Breast epithelium (tissue), 4 donors: Measurements from ENCODE around the gene SLC16A13. TPM values are rescaled to one million over a fixed set of nuclear protein-coding genes. Genes with fewer than 3 reads are reported as not detected.
"Not testable (repeated sequence)": the region's sequence is repeated elsewhere in the genome, so short reads cannot be mapped to it uniquely, and the experiment has no call there.

Source experiments
- DNase-seq, 2 donors: peaks; one replicate each; pipeline ENCODE4 v3.0.0-alpha.2; 2019; ENCODE audit warnings: low spot score in 2 of 2
- H3K27ac ChIP-seq, 2 donors: fragments of 200-600 bp; sonication (generic) in 1 of 2; one replicate each; pipeline ENCODE4 v1.5.1; 2016 to 2019; ENCODE audit warnings: mild to moderate bottlenecking in 1 of 2
- H3K27me3 ChIP-seq, 2 donors: fragments of 200-600 bp; sonication (generic) in 1 of 2; one replicate each; pipeline versions ENCODE4 v1.5.1 to v1.6.0; 2017 to 2019; ENCODE audit warnings: control low read depth in 1 of 2, mild to moderate bottlenecking in 1 of 2
- H3K36me3 ChIP-seq: fragments of 200-600 bp; one replicate; pipeline ENCODE4 v1.5.1; 2019
- H3K4me1 ChIP-seq, 2 donors: fragments of 200-600 bp; sonication (generic); one replicate each; pipeline ENCODE4 v1.5.1; 2016 to 2019; ENCODE audit warnings: control low read depth in 1 of 2
- H3K4me3 ChIP-seq, 3 donors: fragments of 200-600 bp; sonication (generic); 1 replicate in 2 of 3; 2 replicates in 1 of 3; pipeline ENCODE4 v1.5.1; 2016 to 2019; ENCODE audit warnings: mild to moderate bottlenecking in 3 of 3, moderate library complexity in 2 of 3
- H3K9me3 ChIP-seq, 2 donors: fragments of 200-600 bp; sonication (generic) in 1 of 2; one replicate each; pipeline ENCODE4 v1.5.1; 2016 to 2019; ENCODE audit warnings: control low read depth in 1 of 2
- POLR2AphosphoS5 ChIP-seq, 3 donors: sonication (generic); formaldehyde crosslinking; IDR thresholded peaks; one replicate each; pipeline ENCODE4 v1.6.1; 2017; ENCODE audit warnings: antibody characterized with exemption in 3 of 3
- intact Hi-C: fragments of 100-400 bp; cut with DNase I; formaldehyde crosslinking; loops from one replicate; pipeline ENCODE4 v1.15.1; 2023; ENCODE audit warnings: low total_unique reads
- total RNA-seq, 3 donors: library from RNA; depleted of rRNA; stranded (reverse); fragments of >200 nt; gene quantifications; one replicate each; pipeline ENCODE4 v1.1.0, GENCODE V29; 2016
- TF ChIP-seq, protein P1 (sequence below), 3 donors: fragments of 450-650 bp; IDR thresholded peaks; one replicate each; pipeline ENCODE4 v1.5.1; 2016 to 2017; ENCODE audit warnings: antibody characterized with exemption in 3 of 3, mild to moderate bottlenecking in 3 of 3, moderate library complexity in 3 of 3

The SLC16A13 gene
- total RNA-seq, 3 donors from 2014 or later, result 0.32 to 3.5 (median 2.6) TPM

DNA sequence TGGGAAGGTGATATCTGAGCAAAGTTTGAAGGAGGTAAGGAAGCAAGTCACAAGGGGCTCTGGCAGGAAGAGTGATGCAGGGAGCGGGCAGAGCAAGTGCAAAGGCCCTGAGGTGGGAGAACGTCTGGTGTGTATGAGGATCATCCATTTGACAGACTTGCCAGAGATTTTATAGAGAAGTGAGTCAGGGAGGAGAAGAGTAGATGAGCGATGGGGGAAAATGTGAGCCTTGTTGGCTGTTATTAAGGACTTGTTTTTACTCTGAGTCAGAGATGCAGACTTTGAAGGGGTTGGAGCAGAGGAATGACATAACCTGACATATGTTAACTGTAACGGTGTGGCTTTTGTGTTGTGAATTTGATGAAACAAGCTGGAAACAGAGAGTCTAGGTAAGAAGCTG, 47.8 kb downstream of the SLC16A13 start:
- TF ChIP-seq, protein P1, sequence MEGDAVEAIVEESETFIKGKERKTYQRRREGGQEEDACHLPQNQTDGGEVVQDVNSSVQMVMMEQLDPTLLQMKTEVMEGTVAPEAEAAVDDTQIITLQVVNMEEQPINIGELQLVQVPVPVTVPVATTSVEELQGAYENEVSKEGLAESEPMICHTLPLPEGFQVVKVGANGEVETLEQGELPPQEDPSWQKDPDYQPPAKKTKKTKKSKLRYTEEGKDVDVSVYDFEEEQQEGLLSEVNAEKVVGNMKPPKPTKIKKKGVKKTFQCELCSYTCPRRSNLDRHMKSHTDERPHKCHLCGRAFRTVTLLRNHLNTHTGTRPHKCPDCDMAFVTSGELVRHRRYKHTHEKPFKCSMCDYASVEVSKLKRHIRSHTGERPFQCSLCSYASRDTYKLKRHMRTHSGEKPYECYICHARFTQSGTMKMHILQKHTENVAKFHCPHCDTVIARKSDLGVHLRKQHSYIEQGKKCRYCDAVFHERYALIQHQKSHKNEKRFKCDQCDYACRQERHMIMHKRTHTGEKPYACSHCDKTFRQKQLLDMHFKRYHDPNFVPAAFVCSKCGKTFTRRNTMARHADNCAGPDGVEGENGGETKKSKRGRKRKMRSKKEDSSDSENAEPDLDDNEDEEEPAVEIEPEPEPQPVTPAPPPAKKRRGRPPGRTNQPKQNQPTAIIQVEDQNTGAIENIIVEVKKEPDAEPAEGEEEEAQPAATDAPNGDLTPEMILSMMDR (IDR thresholded peaks at IDR 0.05), result no peak
- TF ChIP-seq POLR2AphosphoS5 (IDR thresholded peaks at IDR 0.05), result no peak
- Histone ChIP-seq H3K36me3 (no peaks in the 10 kb centered on the region), H3K4me1 (no peaks in the 10 kb centered on the region), H3K9me3 (no peaks in the 10 kb centered on the region), H3K27me3 (no peaks in the 10 kb centered on the region), H3K27ac (no peak overlapping the region), H3K4me3 (no peak overlapping the region)
- intact Hi-C loops, result no loop called here
- no peak for DNase-seq

DNA sequence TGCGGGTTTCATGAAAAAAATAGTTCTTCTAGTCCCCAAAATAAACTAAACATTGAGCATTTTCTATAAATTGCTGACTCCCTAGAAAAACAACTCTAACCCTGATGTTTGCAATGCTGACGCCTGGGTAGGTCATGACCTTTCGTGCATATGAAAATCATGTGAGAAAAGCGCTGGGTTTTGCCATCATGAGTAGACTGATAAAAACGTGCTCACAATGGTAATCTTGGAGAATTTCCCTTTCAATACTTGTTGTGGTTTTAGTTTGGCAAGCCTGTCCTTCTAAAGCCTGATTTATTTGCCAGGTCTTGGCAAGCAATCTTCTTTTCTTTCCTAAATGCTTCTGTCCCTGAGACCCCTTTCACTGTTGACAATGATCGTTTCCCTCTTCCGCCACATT, 48.3 kb downstream of the SLC16A13 start:
- no peak for DNase-seq
- TF ChIP-seq POLR2AphosphoS5 (IDR thresholded peaks at IDR 0.05), result no peak
- TF ChIP-seq, protein P1 (IDR thresholded peaks at IDR 0.05), result no peak
- H3K27ac ChIP-seq, result no peak overlapping the region
- H3K27me3 ChIP-seq, result no peaks in the 10 kb centered on the region
- H3K9me3 ChIP-seq, result no peaks in the 10 kb centered on the region
- intact Hi-C loops, result no loop called here
- no peak overlapping the region for H3K4me3 ChIP-seq
- H3K36me3 ChIP-seq, result no peaks in the 10 kb centered on the region
- no peaks in the 10 kb centered on the region for H3K4me1 ChIP-seq

DNA sequence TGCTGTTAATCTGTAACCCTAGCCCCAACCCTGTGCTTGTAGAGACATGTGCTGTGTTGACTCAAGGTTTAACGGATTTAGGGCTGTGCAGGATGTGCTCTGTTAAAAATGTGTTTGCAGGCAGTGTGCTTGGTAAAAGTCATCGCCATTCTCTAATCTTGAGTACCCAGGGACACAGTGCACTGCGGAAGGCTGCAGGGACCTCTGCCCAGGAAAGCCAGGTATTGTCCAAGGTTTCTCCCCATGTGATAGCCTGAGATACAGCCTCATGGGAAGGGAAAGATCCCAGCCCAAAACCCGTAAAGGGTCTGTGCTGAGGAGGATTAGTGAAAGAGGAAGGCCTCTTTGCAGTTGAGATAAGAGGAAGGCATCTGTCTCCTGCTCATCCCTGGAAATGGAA, 52.6 kb downstream of the SLC16A13 start:
- H3K4me1 ChIP-seq, H3K36me3 ChIP-seq, intact Hi-C loops, H3K4me3 ChIP-seq, H3K27me3 ChIP-seq, H3K9me3 ChIP-seq, H3K27ac ChIP-seq, DNase-seq: not testable (repeated sequence)

DNA sequence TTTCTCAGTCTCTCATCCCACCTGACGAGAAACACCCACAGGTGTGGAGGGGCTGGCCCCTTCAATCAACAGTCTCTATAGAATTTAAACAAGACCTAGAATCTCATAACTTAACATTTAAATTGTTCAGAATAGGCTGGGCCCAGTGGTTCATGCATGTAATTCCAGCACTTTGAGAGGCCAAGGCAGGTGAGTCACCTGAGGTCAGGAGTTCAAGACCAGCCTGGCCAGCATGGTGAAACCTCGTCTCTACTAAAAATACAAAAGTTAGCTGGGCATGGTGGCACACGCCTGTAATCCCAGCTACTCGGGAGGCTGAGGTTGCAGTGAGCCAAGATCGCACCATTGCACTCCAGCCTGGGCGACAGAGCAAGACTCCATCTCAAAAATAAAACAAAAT, 53.8 kb downstream of the SLC16A13 start:
- intact Hi-C loops, H3K36me3 ChIP-seq, H3K27me3 ChIP-seq, H3K9me3 ChIP-seq, H3K27ac ChIP-seq, H3K4me3 ChIP-seq, H3K4me1 ChIP-seq, DNase-seq: not testable (repeated sequence)

Other genes starting within 250 kb of the SLC16A13 start
- not detected for gene TEKT1, start 204.3 kb upstream of the SLC16A13 start, total RNA-seq
- not detected for gene ALOX12, start 40.0 kb upstream of the SLC16A13 start, total RNA-seq
- 100 to 1,000 TPM in 1 of 3 donors, 10 to 100 TPM in 2; 18.7 to 154 (median 93.4) TPM for gene RNASEK, start 23.4 kb upstream of the SLC16A13 start, total RNA-seq
- 1 to 10 TPM; 1.4 to 5.9 (median 4.1) TPM for gene BCL6B, start 13.0 kb upstream of the SLC16A13 start, total RNA-seq
- gene SLC16A11, start 8.1 kb downstream of the SLC16A13 start, total RNA-seq, result 1 to 10 TPM in 2 of 3 donors, not detected in 1; 1.5 to 3.6 TPM
- 10 to 100 TPM in 1 of 3 donors, 1 to 10 TPM in 2; 2.8 to 15.8 (median 2.9) TPM for gene CLEC10A, start 44.2 kb downstream of the SLC16A13 start, total RNA-seq
- under 1 TPM; 0.33 to 0.96 (median 0.88) TPM for gene ASGR2, start 78.8 kb downstream of the SLC16A13 start, total RNA-seq
- gene ASGR1, start 143.4 kb downstream of the SLC16A13 start, total RNA-seq, result 1 to 10 TPM; 1.0 to 1.4 (median 1.3) TPM
- 10 to 100 TPM in 2 of 3 donors, 1 to 10 TPM in 1; 7.2 to 18.4 (median 11.1) TPM for gene DLG4, start 183.8 kb downstream of the SLC16A13 start, total RNA-seq
- 1,000 to 10,000 TPM in 1 of 3 donors, 100 to 1,000 TPM in 2; 421 to 1,002 (median 829) TPM for gene ACADVL, start 183.9 kb downstream of the SLC16A13 start, total RNA-seq
- gene DVL2, start 198.5 kb downstream of the SLC16A13 start, total RNA-seq, result 10 to 100 TPM; 32.0 to 58.2 (median 47.9) TPM
- gene PHF23, start 203.4 kb downstream of the SLC16A13 start, total RNA-seq, result 10 to 100 TPM; 22.1 to 40.4 (median 37.7) TPM
- 100 to 1,000 TPM; 620 to 765 (median 631) TPM for gene GABARAP, start 206.4 kb downstream of the SLC16A13 start, total RNA-seq
- 10 to 100 TPM; 35.7 to 67.5 (median 60.5) TPM for gene CTDNEP1, start 215.7 kb downstream of the SLC16A13 start, total RNA-seq
- gene ELP5, start 216.2 kb downstream of the SLC16A13 start, total RNA-seq, result 10 to 100 TPM; 26.9 to 36.7 (median 30.6) TPM
- 10 to 100 TPM in 2 of 3 donors, 1 to 10 TPM in 1; 5.4 to 95.9 (median 60.0) TPM for gene CLDN7, start 226.5 kb downstream of the SLC16A13 start, total RNA-seq
- gene SLC2A4, start 245.7 kb downstream of the SLC16A13 start, total RNA-seq, result 10 to 100 TPM in 1 of 3 donors, 1 to 10 TPM in 2; 2.6 to 32.5 (median 3.5) TPM